GM18507 (cell line): Measurements from ENCODE around the gene C17orf100.

Source experiments
- DNase-seq: peaks from one replicate; pipeline ENCODE4 v3.0.0; 2011; ENCODE audit warnings: low read depth; ENCODE audit not compliant: insufficient read length; ENCODE audit errors: extremely low spot score
- FAIRE-seq: peaks from 2 replicates; lab custom pipeline; 2011; peaks lifted over from hg19 to GRCh38; lab: Jason Lieb, UNC

The C17orf100 gene

GRCh38 chr17:6666077-6666521 is 14.5 kb downstream of the C17orf100 start:
- DNase-seq (peak; percentile 54), FAIRE-seq (peak; percentile 91)

- DNase-seq: no peak
- FAIRE-seq: no peak
Observed at GRCh38 chr17:6666557-6666956, 15.0 kb downstream of the C17orf100 start.

- FAIRE-seq (no peak), DNase-seq (no peak)
Observed at GRCh38 chr17:6667516-6667915, 16.0 kb downstream of the C17orf100 start.

GRCh38 chr17:6668219-6668618 is 16.7 kb downstream of the C17orf100 start:
- DNase-seq (no peak), FAIRE-seq (no peak)

- no peak for FAIRE-seq
- DNase-seq: no peak
Observed at GRCh38 chr17:6668727-6669425, 17.3 kb downstream of the C17orf100 start.

GRCh38 chr17:6669479-6670212 is 18.1 kb downstream of the C17orf100 start:
- FAIRE-seq (no peak), DNase-seq (no peak)

- no peak for FAIRE-seq
- no peak for DNase-seq
Observed at GRCh38 chr17:6670571-6670970, 19.0 kb downstream of the C17orf100 start.

GRCh38 chr17:6670999-6671398 is 19.4 kb downstream of the C17orf100 start:
- FAIRE-seq: no peak

GRCh38 chr17:6671431-6671830 is 19.9 kb downstream of the C17orf100 start:
- no peak for FAIRE-seq
- DNase-seq: no peak

More at GRCh38 chr17:6670999-6671398, 19.4 kb downstream of the C17orf100 start:
- no peak for DNase-seq

GRCh38 chr17:6674586-6674985 is 23.0 kb downstream of the C17orf100 start:
- FAIRE-seq (no peak), DNase-seq (no peak)

GRCh38 chr17:6675201-6675825 is 23.8 kb downstream of the C17orf100 start:
- DNase-seq: no peak
- FAIRE-seq: no peak

GRCh38 chr17:6676802-6677157 is 25.2 kb downstream of the C17orf100 start:
- FAIRE-seq (no peak), DNase-seq (no peak)

- no peak for DNase-seq
- FAIRE-seq: no peak
Observed at GRCh38 chr17:6677158-6677831, 25.7 kb downstream of the C17orf100 start.

GRCh38 chr17:6677946-6678345 is 26.4 kb downstream of the C17orf100 start:
- DNase-seq (no peak), FAIRE-seq (no peak)

- no peak for FAIRE-seq
- no peak for DNase-seq
Observed at GRCh38 chr17:6679241-6679640, 27.7 kb downstream of the C17orf100 start.

GRCh38 chr17:6681176-6681575 is 29.6 kb downstream of the C17orf100 start:
- no peak for DNase-seq
- FAIRE-seq: no peak

- FAIRE-seq (no peak), DNase-seq (no peak)
Observed at GRCh38 chr17:6681671-6682070, 30.1 kb downstream of the C17orf100 start.

GRCh38 chr17:6682339-6682738 is 30.8 kb downstream of the C17orf100 start:
- FAIRE-seq (no peak), DNase-seq (no peak)

GRCh38 chr17:6683081-6683684 is 31.6 kb downstream of the C17orf100 start:
- FAIRE-seq (no peak), DNase-seq (no peak)
